ENCODE data around the gene ARFRP1.
A peak's percentile ranks its signal among the peaks of the same experiment; 100 is the strongest.

ARFRP1 gene

DNA sequence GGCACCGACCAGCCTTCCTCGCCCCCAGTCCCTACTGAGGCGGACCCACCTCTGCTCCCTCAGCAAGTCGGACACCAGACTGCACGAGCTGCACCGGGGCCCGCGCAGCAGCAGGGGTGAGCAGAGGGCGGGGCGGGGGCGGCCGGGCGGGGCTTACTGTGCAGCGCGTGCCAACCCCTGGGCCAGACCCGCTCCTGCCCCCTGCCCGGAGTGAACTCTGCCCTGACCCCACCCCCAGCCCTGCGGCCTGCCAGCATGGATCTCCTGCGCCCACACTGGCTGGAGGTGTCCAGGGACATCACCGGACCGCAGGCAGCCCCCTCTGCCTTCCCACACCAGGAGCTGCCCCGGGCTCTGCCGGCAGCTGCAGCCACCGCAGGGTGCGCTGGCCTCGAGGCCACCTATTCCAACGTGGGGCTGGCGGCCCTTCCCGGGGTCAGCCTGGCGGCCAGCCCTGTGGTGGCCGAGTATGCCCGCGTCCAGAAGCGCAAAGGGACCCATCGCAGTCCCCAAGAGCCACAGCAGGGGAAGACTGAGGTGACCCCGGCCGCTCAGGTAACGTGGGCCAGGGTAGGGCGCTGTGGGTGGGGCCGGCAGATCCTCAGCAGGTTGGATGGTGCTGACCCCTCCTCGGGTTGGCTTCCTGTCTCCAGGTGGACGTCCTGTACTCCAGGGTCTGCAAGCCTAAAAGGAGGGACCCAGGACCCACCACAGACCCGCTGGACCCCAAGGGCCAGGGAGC, 30.3 kb upstream of the ARFRP1 start:
- peaks cover 2 to 56% (median 37%) of the 10 kb centered on the region in 5 donors for H3K4me1 ChIP-seq (ENCODE audit: control insufficient read depth in 5 of 5, insufficient read depth in 5 of 5, low read length in 5 of 5)
- H3K9ac ChIP-seq (ENCODE audit: low read length in 5 of 5): peak overlapping the region in 3 of 5 donors; percentile 30 to 75 (median 53)
- H3K27ac ChIP-seq (ENCODE audit: low read depth, low read length): no peak overlapping the region
- H3K4me3 ChIP-seq (ENCODE audit: low read depth in 1 of 5, low read length in 5 of 5): peak overlapping the region in 4 of 5 donors; percentile 26 to 73 (median 55)
- H3K36me3 ChIP-seq (ENCODE audit: control insufficient read depth in 5 of 5, insufficient read depth in 5 of 5, low read length in 5 of 5): peaks cover 0 to 45% (median 34%) of the 10 kb centered on the region in 5 donors
- H3K9me3 ChIP-seq (ENCODE audit: control insufficient read depth in 5 of 5, low read length in 5 of 5): no peaks in the 10 kb centered on the region
- H3K27me3 ChIP-seq (ENCODE audit: control insufficient read depth in 5 of 5, insufficient read depth in 4 of 5, low read length in 5 of 5): no peaks in the 10 kb centered on the region

DNA sequence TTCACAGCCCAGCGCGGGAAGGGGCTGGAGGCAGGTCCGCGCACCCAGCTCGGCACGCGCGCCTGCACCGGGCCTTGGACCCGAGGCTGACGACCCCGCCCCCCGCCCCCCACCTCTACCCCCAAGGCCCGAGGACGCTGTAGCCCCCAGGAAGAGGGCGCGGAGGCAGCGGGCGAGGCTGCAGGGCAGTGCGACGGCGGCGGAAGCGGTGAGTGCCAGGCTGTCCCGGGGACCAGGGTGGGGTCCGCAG, 29.8 kb upstream of the ARFRP1 start:
- Histone ChIP-seq H3K27ac (ENCODE audit: low read depth, low read length) (no peak overlapping the region), H3K9ac (ENCODE audit: low read length in 5 of 5) (no peak overlapping the region), H3K9me3 (ENCODE audit: control insufficient read depth in 5 of 5, low read length in 5 of 5) (no peaks in the 10 kb centered on the region), H3K27me3 (ENCODE audit: control insufficient read depth in 5 of 5, insufficient read depth in 4 of 5, low read length in 5 of 5) (no peaks in the 10 kb centered on the region), H3K36me3 (ENCODE audit: control insufficient read depth in 5 of 5, insufficient read depth in 5 of 5, low read length in 5 of 5) (peaks cover 0 to 45% (median 30%) of the 10 kb centered on the region in 5 donors), H3K4me1 (ENCODE audit: control insufficient read depth in 5 of 5, insufficient read depth in 5 of 5, low read length in 5 of 5) (peaks cover 2 to 54% (median 37%) of the 10 kb centered on the region in 5 donors), H3K4me3 (ENCODE audit: low read depth in 1 of 5, low read length in 5 of 5) (peak overlapping the region in 3 of 5 donors; percentile 6 to 71 (median 39))

DNA sequence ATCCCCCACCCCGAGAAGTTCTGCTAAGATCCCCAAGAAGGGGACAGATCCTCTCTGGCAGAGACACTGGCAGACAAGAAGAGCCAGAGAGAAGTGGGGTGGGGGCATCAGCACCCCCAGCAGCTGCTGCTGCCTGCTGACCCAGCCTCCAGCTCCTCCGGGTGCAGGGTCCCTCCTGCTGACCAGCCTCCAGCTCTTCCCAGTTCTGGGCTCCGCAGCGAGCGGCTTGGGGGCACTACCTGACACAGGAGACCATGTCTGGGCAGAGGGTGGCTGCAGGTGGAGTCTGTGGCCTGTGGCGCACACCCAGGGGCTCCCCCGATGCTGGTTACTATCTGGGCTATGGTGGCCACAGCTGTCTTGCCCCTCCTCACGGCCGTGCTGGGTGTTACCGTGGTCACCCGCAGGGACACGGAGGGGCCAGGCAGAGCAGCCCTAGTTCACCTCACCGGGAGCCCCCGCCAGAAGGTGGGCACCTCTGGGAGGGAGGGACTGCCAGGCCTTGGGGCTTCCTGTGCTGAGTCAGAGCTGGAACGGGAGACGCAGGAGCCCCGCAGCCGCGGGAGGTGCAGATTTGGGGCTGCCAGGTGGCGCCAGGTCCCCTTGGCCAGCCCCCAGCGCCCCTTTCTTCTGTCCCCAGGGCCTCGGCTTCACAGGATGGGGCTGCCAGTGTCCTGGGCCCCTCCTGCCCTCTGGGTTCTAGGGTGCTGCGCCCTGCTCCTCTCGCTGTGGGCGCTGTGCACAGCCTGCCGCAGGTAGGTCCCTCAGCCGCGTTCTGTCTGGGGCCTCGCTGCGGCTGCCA, 29.3 kb upstream of the ARFRP1 start:
- no peaks in the 10 kb centered on the region for H3K27me3 ChIP-seq (ENCODE audit: control insufficient read depth in 5 of 5, insufficient read depth in 4 of 5, low read length in 5 of 5)
- peaks cover 0 to 41% (median 29%) of the 10 kb centered on the region in 5 donors for H3K36me3 ChIP-seq (ENCODE audit: control insufficient read depth in 5 of 5, insufficient read depth in 5 of 5, low read length in 5 of 5)
- H3K4me3 ChIP-seq (ENCODE audit: low read depth in 1 of 5, low read length in 5 of 5): peak overlapping the region in 2 of 5 donors; percentile 6 to 32
- H3K4me1 ChIP-seq (ENCODE audit: control insufficient read depth in 5 of 5, insufficient read depth in 5 of 5, low read length in 5 of 5): peaks cover 2 to 49% (median 35%) of the 10 kb centered on the region in 5 donors
- H3K9me3 ChIP-seq (ENCODE audit: control insufficient read depth in 5 of 5, low read length in 5 of 5): no peaks in the 10 kb centered on the region
- H3K27ac ChIP-seq (ENCODE audit: low read depth, low read length): no peak overlapping the region
- H3K9ac ChIP-seq (ENCODE audit: low read length in 5 of 5): no peak overlapping the region

DNA sequence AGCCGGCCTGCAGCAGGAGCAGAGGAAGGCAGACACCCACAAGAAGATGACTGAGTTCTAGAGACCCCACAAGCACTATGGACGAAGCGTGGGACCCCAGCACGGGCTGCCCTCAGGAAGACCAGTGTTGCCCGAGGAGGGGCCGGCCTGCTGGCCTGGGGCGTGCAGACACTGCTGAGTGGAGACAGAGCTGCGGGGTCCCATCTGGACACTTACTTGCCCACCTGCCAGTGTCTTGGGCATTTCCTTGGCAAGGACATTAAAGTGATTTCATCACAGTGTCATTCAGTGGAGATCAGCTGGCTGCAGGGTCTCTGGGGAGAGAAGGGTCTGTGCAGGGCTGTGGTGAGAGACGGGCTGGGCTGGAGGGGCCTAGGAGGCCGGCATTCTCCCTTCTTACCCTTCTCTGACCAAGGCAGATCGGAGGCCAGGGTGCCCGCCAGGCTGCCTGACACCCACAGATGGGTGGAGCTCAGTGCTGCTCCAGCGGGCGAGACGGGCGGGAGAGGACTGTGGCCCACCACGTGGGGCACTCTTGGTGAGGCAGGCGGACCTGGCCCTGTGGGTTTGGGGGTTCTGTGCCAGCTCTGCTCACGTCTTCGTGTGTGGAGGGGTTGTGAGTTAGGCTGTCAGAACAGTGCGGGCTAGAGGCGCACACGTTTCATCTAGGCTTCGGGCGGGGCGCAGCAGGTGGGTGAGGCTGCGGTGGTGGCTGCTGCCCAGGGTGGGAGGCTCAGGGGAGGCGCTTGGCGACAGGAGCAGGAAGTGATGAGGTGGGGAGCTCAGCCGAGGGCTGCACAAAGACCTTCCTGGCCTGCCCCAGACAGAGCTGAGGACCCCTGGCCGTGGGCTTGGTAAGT, 28.3 kb upstream of the ARFRP1 start, which contains the start of gene LIME1:
LIME1 (plus strand) TSS at position 806 of the 860 bp plus-strand sequence. CDS start 886 bp downstream, outside the sequence.
- no peak within 1 kb of the TSS for H3K27ac ChIP-seq (ENCODE audit: low read depth, low read length)
- H3K9me3 ChIP-seq (ENCODE audit: control insufficient read depth in 5 of 5, low read length in 5 of 5): no peaks in the 10 kb centered on the region
- no peaks in the 10 kb centered on the region for H3K27me3 ChIP-seq (ENCODE audit: control insufficient read depth in 5 of 5, insufficient read depth in 4 of 5, low read length in 5 of 5)
- H3K4me3 ChIP-seq (ENCODE audit: low read depth in 1 of 5, low read length in 5 of 5): peak within 1 kb of the TSS in 2 of 5 donors; percentile 6 to 32
- no peak within 1 kb of the TSS for H3K9ac ChIP-seq (ENCODE audit: low read length in 5 of 5)
- H3K36me3 ChIP-seq (ENCODE audit: control insufficient read depth in 5 of 5, insufficient read depth in 5 of 5, low read length in 5 of 5): peaks cover 0 to 47% (median 29%) of the 10 kb centered on the region in 5 donors
- peaks cover 2 to 39% (median 25%) of the 10 kb centered on the region in 5 donors for H3K4me1 ChIP-seq (ENCODE audit: control insufficient read depth in 5 of 5, insufficient read depth in 5 of 5, low read length in 5 of 5)

DNA sequence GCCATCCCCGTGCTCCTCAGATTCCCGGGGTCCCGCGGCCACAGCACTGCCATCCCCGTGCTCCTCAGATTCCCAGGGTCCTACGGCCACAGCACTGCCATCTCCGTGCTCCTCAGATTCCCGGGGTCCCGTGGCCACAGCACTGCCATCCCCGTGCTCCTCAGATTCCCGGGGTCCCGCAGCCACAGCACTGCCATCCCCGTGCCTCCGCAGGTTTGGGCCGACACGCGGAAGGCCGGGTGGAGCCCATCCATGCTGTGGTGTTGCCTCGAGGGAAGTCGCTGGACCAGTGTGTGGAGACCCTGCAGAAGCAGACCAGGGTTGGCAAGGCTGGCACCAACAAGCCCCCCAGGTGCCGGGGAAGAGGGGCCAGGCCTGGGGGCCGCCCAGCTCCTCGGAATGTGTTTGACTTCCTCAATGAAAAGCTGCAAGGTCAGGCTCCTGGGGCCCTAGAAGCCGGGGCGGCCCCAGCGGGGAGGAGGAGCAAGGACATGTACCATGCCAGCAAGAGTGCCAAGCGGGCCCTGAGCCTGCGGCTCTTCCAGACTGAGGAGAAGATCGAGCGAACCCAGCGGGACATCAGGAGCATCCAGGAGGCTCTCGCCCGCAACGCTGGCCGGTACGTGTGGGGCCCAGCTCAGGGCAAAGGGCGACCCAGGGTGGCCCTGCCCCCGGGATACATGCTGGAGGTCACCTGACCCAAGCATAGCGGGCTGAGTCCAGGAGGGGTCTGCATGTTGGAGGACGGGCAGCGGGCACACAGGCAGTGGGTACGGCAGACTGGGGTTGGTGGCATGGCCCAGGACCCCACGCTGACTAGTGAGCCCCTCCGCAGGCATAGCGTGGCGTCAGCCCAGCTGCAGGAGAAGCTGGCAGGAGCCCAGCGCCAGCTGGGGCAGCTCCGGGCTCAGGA, 27.4 kb upstream of the ARFRP1 start:
- Histone ChIP-seq H3K4me3 (ENCODE audit: low read depth in 1 of 5, low read length in 5 of 5) (no peak overlapping the region), H3K27ac (ENCODE audit: low read depth, low read length) (no peak overlapping the region), H3K9ac (ENCODE audit: low read length in 5 of 5) (no peak overlapping the region)

DNA sequence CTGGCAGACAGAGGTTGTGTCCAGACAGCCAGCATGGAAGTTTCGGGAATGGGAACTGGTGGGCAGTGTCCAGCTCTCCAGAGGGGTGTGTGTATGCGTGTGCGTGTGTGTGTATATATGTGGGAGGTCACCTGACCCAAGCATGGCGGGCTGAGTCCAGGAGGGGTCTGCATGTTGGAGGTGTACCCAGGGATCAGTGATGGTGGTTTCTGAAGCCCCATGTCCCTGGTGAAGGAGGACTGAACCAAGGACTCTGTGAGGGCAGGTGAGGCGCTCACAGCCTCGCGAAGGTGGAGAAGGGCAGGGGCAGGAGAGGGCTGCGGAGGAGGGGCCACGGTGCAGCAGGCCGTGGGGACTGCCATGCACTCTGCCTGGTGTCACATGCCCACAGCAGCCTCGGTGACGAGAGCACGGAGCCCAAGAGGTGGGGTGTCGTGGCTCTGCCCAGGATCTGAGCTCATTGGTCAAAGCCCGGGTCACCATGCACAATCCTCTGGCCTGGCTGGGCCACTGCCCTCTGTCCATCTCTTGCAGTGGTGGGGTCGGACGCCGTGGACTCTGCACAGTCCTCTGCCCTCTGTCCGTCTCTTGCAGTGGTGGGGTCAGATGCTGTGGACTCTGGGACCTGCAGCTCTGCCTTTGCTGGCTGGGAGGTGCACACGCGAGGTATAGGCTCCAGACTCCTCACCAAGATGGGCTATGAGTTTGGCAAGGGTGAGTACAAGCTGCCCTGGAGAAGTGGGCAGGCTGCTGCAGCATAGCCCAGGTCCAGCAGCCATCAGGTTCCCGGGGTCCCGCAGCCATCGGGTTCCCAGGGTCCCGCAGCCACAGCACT, 26.6 kb upstream of the ARFRP1 start:
- Histone ChIP-seq H3K27me3 (ENCODE audit: control insufficient read depth in 5 of 5, insufficient read depth in 4 of 5, low read length in 5 of 5) (no peaks in the 10 kb centered on the region), H3K36me3 (ENCODE audit: control insufficient read depth in 5 of 5, insufficient read depth in 5 of 5, low read length in 5 of 5) (peaks cover 0 to 51% (median 29%) of the 10 kb centered on the region in 5 donors), H3K4me3 (ENCODE audit: low read depth in 1 of 5, low read length in 5 of 5) (no peak overlapping the region), H3K27ac (ENCODE audit: low read depth, low read length) (no peak overlapping the region), H3K9me3 (ENCODE audit: control insufficient read depth in 5 of 5, low read length in 5 of 5) (no peaks in the 10 kb centered on the region), H3K9ac (ENCODE audit: low read length in 5 of 5) (no peak overlapping the region), H3K4me1 (ENCODE audit: control insufficient read depth in 5 of 5, insufficient read depth in 5 of 5, low read length in 5 of 5) (peaks cover 2 to 33% (median 16%) of the 10 kb centered on the region in 5 donors)

More for the DNA sequence above, 27.4 kb upstream of the ARFRP1 start:
- peaks cover 0 to 51% (median 29%) of the 10 kb centered on the region in 5 donors for H3K36me3 ChIP-seq (ENCODE audit: control insufficient read depth in 5 of 5, insufficient read depth in 5 of 5, low read length in 5 of 5)
- no peaks in the 10 kb centered on the region for H3K9me3 ChIP-seq (ENCODE audit: control insufficient read depth in 5 of 5, low read length in 5 of 5)
- no peaks in the 10 kb centered on the region for H3K27me3 ChIP-seq (ENCODE audit: control insufficient read depth in 5 of 5, insufficient read depth in 4 of 5, low read length in 5 of 5)
- peaks cover 2 to 33% (median 16%) of the 10 kb centered on the region in 5 donors for H3K4me1 ChIP-seq (ENCODE audit: control insufficient read depth in 5 of 5, insufficient read depth in 5 of 5, low read length in 5 of 5)

DNA sequence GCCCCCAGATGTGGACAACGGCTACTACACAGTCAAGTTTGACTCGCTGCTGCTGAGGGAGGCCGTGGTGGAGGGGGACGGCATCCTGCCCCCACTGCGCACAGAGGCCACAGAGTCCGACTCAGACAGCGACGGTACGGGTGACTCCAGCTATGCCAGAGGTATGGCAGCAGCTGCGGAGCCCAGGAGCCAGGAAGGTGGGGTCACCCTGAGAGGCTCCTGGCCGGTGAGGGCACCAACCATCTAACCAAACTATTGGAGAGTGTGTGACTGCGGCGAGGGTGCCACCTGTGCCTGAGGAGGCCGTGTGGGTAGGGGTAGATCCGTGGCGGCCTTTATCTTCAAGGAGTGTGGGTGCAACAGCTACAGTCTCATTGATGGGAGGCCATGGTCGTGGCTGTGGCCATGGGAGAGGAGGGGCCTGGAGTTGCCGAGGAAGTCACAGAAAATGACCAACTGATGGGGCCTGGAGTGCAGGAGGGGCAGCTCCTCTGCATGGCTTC, 25.9 kb upstream of the ARFRP1 start:
- no peaks in the 10 kb centered on the region for H3K27me3 ChIP-seq (ENCODE audit: control insufficient read depth in 5 of 5, insufficient read depth in 4 of 5, low read length in 5 of 5)
- no peaks in the 10 kb centered on the region for H3K9me3 ChIP-seq (ENCODE audit: control insufficient read depth in 5 of 5, low read length in 5 of 5)
- peaks cover 0 to 51% (median 29%) of the 10 kb centered on the region in 5 donors for H3K36me3 ChIP-seq (ENCODE audit: control insufficient read depth in 5 of 5, insufficient read depth in 5 of 5, low read length in 5 of 5)
- H3K9ac ChIP-seq (ENCODE audit: low read length in 5 of 5): no peak overlapping the region
- H3K27ac ChIP-seq (ENCODE audit: low read depth, low read length): no peak overlapping the region
- peaks cover 2 to 26% (median 10%) of the 10 kb centered on the region in 5 donors for H3K4me1 ChIP-seq (ENCODE audit: control insufficient read depth in 5 of 5, insufficient read depth in 5 of 5, low read length in 5 of 5)
- no peak overlapping the region for H3K4me3 ChIP-seq (ENCODE audit: low read depth in 1 of 5, low read length in 5 of 5)

DNA sequence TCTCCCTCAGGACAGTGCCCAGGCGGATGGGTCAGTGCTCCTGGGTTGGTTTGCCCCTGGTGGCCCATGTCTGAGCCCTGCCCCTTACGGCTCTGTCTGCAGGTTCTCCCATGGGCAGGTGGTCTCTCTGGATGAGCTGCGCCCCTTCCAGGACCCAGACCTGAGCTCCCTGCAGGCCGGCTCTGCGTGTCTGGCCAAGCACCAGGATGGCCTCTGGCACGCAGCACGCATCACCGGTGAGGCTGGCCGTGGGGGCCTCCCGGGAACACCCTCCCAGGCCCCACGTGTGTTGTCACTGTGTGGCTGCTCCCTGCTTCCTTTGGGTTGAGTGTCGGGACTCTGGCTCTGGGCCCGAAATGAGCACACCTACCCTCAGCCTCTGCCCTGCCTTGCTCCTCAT, 25.3 kb upstream of the ARFRP1 start:
- H3K36me3 ChIP-seq (ENCODE audit: control insufficient read depth in 5 of 5, insufficient read depth in 5 of 5, low read length in 5 of 5): peaks cover 0 to 53% (median 29%) of the 10 kb centered on the region in 5 donors

More for the DNA sequence above, 25.3 kb upstream of the ARFRP1 start:
- H3K27ac ChIP-seq (ENCODE audit: low read depth, low read length): no peak overlapping the region
- no peak overlapping the region for H3K4me3 ChIP-seq (ENCODE audit: low read depth in 1 of 5, low read length in 5 of 5)
- H3K9ac ChIP-seq (ENCODE audit: low read length in 5 of 5): no peak overlapping the region
- no peaks in the 10 kb centered on the region for H3K9me3 ChIP-seq (ENCODE audit: control insufficient read depth in 5 of 5, low read length in 5 of 5)
- H3K27me3 ChIP-seq (ENCODE audit: control insufficient read depth in 5 of 5, insufficient read depth in 4 of 5, low read length in 5 of 5): no peaks in the 10 kb centered on the region
- H3K4me1 ChIP-seq (ENCODE audit: control insufficient read depth in 5 of 5, insufficient read depth in 5 of 5, low read length in 5 of 5): peaks cover 2 to 21% (median 5%) of the 10 kb centered on the region in 5 donors
